Esophagus (tissue), 2 donors: Measurements from ENCODE around the gene STARD3. TPM values are rescaled to one million over a fixed set of nuclear protein-coding genes. Genes with fewer than 3 reads are reported as not detected.

Experiments used
- H3K27ac ChIP-seq, 2 donors: one replicate each; pipeline ENCODE4 v1.5.1; 2013; ENCODE audit warnings: low read depth in 2 of 2, mild to moderate bottlenecking in 2 of 2, inconsistent platforms in 1 of 2, low read length in 1 of 2, moderate library complexity in 1 of 2
- H3K27me3 ChIP-seq, 2 donors: one replicate each; pipeline ENCODE4 v1.6.1; 2013; ENCODE audit warnings: low read length in 2 of 2, control low read depth in 1 of 2, mild to moderate bottlenecking in 1 of 2; ENCODE audit not compliant: insufficient read depth in 2 of 2, control insufficient read depth in 1 of 2
- H3K36me3 ChIP-seq, 2 donors: one replicate each; pipeline ENCODE4 v1.6.1; 2013; ENCODE audit warnings: low read length in 1 of 2; ENCODE audit not compliant: control insufficient read depth in 2 of 2, insufficient read depth in 2 of 2
- H3K4me1 ChIP-seq, 2 donors: one replicate each; pipeline ENCODE4 v1.6.1; 2013; ENCODE audit warnings: low read length in 1 of 2; ENCODE audit not compliant: control insufficient read depth in 2 of 2, insufficient read depth in 2 of 2
- H3K4me3 ChIP-seq, 2 donors: one replicate each; pipeline ENCODE4 v1.5.1; 2013; ENCODE audit warnings: low read length in 2 of 2, mild to moderate bottlenecking in 2 of 2, low read depth in 1 of 2, moderate library complexity in 1 of 2
- H3K9me3 ChIP-seq, 2 donors: one replicate each; pipeline ENCODE4 v1.6.1; 2013; ENCODE audit warnings: mild to moderate bottlenecking in 2 of 2, low read depth in 1 of 2, low read length in 1 of 2, moderate library complexity in 1 of 2; ENCODE audit not compliant: control insufficient read depth in 2 of 2, insufficient read depth in 1 of 2
- WGBS, 2 donors: extraction: QIAGEN DNeasy Blood & Tissue Kit; methylation state at CpG; one replicate each; pipeline ENCODE4 v1.1.7; 2013; 5-methylcytosine and 5-hydroxymethylcytosine counted together
- polyA plus RNA-seq, 2 donors: library from polyadenylated mRNA; stranded (reverse); fragments of 200-250 nt; gene quantifications; one replicate each; pipeline ENCODE4 v1.2.3, GENCODE V29; 2013
- donor health status: healthy with polysubstance abuse.
- donor health status: Bipolar disorder and iron deficiency.

The STARD3 gene
- polyA plus RNA-seq, 2 donors = 44.6 to 44.9 TPM

GRCh38 chr17:39642291-39643074 is 5.5 kb downstream of the STARD3 start:
- Histone ChIP-seq H3K4me3 (no peak overlapping the region), H3K27me3 (no peaks in the 10 kb centered on the region), H3K4me1 (peaks cover 11 to 19% of the 10 kb centered on the region in 2 donors), H3K9me3 (no peaks in the 10 kb centered on the region), H3K27ac (no peak overlapping the region), H3K36me3 (no peaks in the 10 kb centered on the region)
- WGBS, 2 donors = 84 to 88% methylated on average over 9 of the region's 9 CpGs

- 66 to 69% methylated on average over 4 of the region's 4 CpGs for WGBS, 2 donors
- Histone ChIP-seq H3K4me1 (peaks cover 11 to 17% of the 10 kb centered on the region in 2 donors), H3K27ac (peak overlapping the region in 1 of 2 donors; percentile 26), H3K36me3 (no peaks in the 10 kb centered on the region), H3K9me3 (no peaks in the 10 kb centered on the region), H3K27me3 (no peaks in the 10 kb centered on the region), H3K4me3 (no peak overlapping the region)
Observed at GRCh38 chr17:39643271-39643670, 6.3 kb downstream of the STARD3 start.

GRCh38 chr17:39647256-39647655 is 10.3 kb downstream of the STARD3 start:
- no peak overlapping the region for H3K27ac ChIP-seq
- H3K4me3 ChIP-seq = no peak overlapping the region
- no peaks in the 10 kb centered on the region for H3K9me3 ChIP-seq
- H3K4me1 ChIP-seq = peaks cover 11 to 12% of the 10 kb centered on the region in 2 donors
- WGBS, 2 donors = 78 to 79% methylated on average over 5 of the region's 5 CpGs
- H3K27me3 ChIP-seq = no peaks in the 10 kb centered on the region
- H3K36me3 ChIP-seq = no peaks in the 10 kb centered on the region

DNA sequence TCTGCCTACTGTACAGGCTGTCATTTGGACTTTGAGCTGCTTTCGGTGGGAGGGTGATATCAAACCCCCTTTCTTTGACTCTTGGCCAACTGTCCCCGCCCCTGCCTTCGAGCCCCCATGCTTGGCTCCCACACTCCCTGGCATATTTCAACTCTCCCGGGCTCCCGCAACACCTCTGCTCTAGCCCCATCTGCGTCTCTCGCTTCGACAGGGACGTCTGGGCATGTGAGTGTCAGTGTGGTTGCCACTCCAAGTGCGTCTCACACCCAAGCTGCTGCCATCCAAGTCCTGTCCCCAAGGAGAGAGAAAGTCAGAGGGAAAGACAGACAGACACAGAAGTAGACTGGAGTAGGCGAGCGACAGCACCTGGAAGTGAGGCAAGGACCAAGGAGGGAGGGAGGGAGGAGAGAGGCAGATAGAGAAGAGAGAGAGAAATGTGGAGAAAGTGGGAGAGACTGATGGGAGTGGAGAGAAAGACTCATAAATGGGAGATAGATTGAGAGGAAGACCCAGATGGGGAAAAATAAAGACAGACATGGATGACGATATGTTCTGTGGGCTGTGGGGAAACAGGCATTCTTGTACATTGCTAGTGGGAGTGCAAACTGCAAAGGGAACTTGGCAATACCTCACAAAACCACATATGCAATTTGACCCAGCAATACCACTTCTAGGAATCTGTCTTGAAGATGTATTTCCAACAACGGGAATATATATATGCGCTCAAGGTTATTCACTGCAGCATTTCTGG is 11.8 kb downstream of the STARD3 start:
- Histone ChIP-seq H3K27ac (no peak overlapping the region), H3K27me3 (no peaks in the 10 kb centered on the region), H3K4me3 (no peak overlapping the region), H3K36me3 (no peaks in the 10 kb centered on the region), H3K9me3 (no peaks in the 10 kb centered on the region), H3K4me1 (peaks cover 7 to 10% of the 10 kb centered on the region in 2 donors)
- 84 to 91% methylated on average over 15 of the region's 15 CpGs for WGBS, 2 donors

- Histone ChIP-seq H3K27me3 (no peaks in the 10 kb centered on the region), H3K36me3 (no peaks in the 10 kb centered on the region), H3K4me1 (peaks cover 6 to 7% of the 10 kb centered on the region in 2 donors), H3K27ac (no peak overlapping the region), H3K4me3 (no peak overlapping the region), H3K9me3 (no peaks in the 10 kb centered on the region)
- 81 to 85% methylated on average over 11 of the region's 11 CpGs for WGBS, 2 donors
Observed at GRCh38 chr17:39650121-39650579, 13.2 kb downstream of the STARD3 start.

GRCh38 chr17:39651923-39652586 is 15.1 kb downstream of the STARD3 start:
- 53% methylated on average over 8 of the region's 8 CpGs for WGBS, 2 donors
- Histone ChIP-seq H3K27ac (no peak overlapping the region), H3K4me1 (peaks cover 6 to 7% of the 10 kb centered on the region in 2 donors), H3K27me3 (no peaks in the 10 kb centered on the region), H3K4me3 (no peak overlapping the region), H3K36me3 (peaks cover 0 to 6% of the 10 kb centered on the region in 2 donors), H3K9me3 (no peaks in the 10 kb centered on the region)

DNA sequence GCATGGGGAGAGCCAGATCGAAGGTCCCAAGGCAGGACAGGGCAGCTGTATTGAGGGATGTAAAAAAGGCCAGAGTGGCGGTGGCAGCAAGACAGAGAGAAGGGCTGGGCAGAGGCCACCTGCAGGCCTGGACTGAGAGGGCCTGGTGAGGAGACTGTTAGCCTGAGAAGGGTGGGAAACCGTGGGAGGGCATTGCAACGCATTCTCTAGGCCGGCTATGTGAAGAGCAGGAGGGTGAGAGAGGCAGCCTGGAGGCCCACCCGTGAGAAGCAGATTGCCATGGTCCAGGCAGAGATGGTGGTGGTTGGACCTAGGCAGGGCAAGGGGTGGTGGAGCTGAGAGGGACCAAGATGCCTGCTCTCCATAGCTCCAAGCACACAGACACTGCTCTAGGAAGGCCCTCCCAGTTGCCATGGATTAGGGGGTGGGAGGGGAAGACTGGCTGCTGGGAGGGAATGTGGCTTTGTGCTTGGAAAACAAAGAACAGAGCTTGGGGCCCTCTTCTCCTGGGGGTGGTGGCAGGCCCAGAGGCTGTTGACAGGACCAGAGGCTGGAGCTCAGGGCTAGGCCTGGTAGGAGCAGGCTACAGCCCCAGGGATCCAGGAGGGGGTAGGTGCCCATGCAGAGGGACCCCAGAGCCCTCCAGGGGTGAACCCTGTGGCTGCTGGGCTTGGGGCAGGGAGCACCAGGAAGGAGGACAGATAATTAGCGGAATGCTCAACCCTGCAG is 15.8 kb downstream of the STARD3 start:
- whole genome bisulfite sequencing, 2 donors = 64 to 76% methylated on average over 7 of the region's 7 CpGs
- Histone ChIP-seq H3K9me3 (no peaks in the 10 kb centered on the region), H3K27me3 (no peaks in the 10 kb centered on the region), H3K4me3 (no peak overlapping the region), H3K27ac (no peak overlapping the region), H3K4me1 (peaks cover 3 to 5% of the 10 kb centered on the region in 2 donors), H3K36me3 (peaks cover 0 to 9% of the 10 kb centered on the region in 2 donors)

- 80 to 81% methylated on average over 11 to 12 of the region's 12 CpGs for WGBS, 2 donors
- H3K4me1 ChIP-seq = peaks cover 3 to 5% of the 10 kb centered on the region in 2 donors
- H3K27me3 ChIP-seq = no peaks in the 10 kb centered on the region
- H3K36me3 ChIP-seq = peaks cover 0 to 12% of the 10 kb centered on the region in 2 donors
- no peaks in the 10 kb centered on the region for H3K9me3 ChIP-seq
- no peak overlapping the region for H3K4me3 ChIP-seq
- H3K27ac ChIP-seq = no peak overlapping the region
Observed at GRCh38 chr17:39653316-39653661, 16.3 kb downstream of the STARD3 start.
